CD4-positive, alpha-beta T cell treated with Interleukin-12 subunit alpha and Interleukin-12 subunit beta, for 1 hour (primary cell): ENCODE measurements around the gene ANKRD11.
A peak's percentile ranks its signal among the peaks of the same experiment; 100 is the strongest.
"Not testable (repeated sequence)": the region's sequence is repeated elsewhere in the genome, so short reads cannot be mapped to it uniquely, and the experiment has no call there.

Experiments used
- DNase-seq: peaks from one replicate; pipeline ENCODE4 v3.0.0-alpha.2; 2020

Gene ANKRD11

GRCh38 chr16:89253548-89254287 is 236.6 kb downstream of the ANKRD11 start:
- no peak for DNase-seq

GRCh38 chr16:89248196-89248982 is 242.0 kb downstream of the ANKRD11 start:
- DNase-seq = no peak

- DNase-seq = not testable (repeated sequence)
These were observed 242.7 kb downstream of the ANKRD11 start for GRCh38 chr16:89247734-89248075.

- DNase-seq = peak; percentile 92
These were observed 243.2 kb downstream of the ANKRD11 start for GRCh38 chr16:89246903-89247733.

GRCh38 chr16:89246383-89246902 is 243.9 kb downstream of the ANKRD11 start:
- no peak for DNase-seq

GRCh38 chr16:89244754-89245153 is 245.6 kb downstream of the ANKRD11 start:
- no peak for DNase-seq

GRCh38 chr16:89244264-89244663 is 246.1 kb downstream of the ANKRD11 start:
- DNase-seq = not testable (repeated sequence)

GRCh38 chr16:89243664-89244063 is 246.7 kb downstream of the ANKRD11 start:
- DNase-seq = no peak

GRCh38 chr16:89242795-89243200 is 247.6 kb downstream of the ANKRD11 start:
- DNase-seq = no peak

GRCh38 chr16:89241187-89242007 is 249.0 kb downstream of the ANKRD11 start:
- peak; percentile 86 for DNase-seq

GRCh38 chr16:89237733-89238132 is 252.6 kb downstream of the ANKRD11 start:
- DNase-seq = no peak

GRCh38 chr16:89233678-89234490 is 256.5 kb downstream of the ANKRD11 start:
- no peak for DNase-seq

- no peak for DNase-seq
These were observed 258.3 kb downstream of the ANKRD11 start for GRCh38 chr16:89232107-89232506.

GRCh38 chr16:89230255-89230654 is 260.1 kb downstream of the ANKRD11 start:
- DNase-seq = no peak

- no peak for DNase-seq
These were observed 265.7 kb downstream of the ANKRD11 start for GRCh38 chr16:89224665-89225064.

GRCh38 chr16:89222931-89223330 is 267.4 kb downstream of the ANKRD11 start:
- DNase-seq = no peak

- no peak for DNase-seq
These were observed 268.8 kb downstream of the ANKRD11 start for GRCh38 chr16:89221604-89222003.

- DNase-seq = no peak
These were observed 271.0 kb downstream of the ANKRD11 start for GRCh38 chr16:89219365-89219764.
